CD1c-positive myeloid dendritic cell (primary cell): Measurements from ENCODE around the gene TACR2.

Experiments used
- DNase-seq: peaks from one replicate; pipeline ENCODE4 v3.0.0-alpha.2; 2016; ENCODE audit errors: extremely low spot score

The TACR2 gene

GRCh38 chr10:69419096-69419743, 2.5 kb upstream of the TACR2 start:
- no peak for DNase-seq

DNA sequence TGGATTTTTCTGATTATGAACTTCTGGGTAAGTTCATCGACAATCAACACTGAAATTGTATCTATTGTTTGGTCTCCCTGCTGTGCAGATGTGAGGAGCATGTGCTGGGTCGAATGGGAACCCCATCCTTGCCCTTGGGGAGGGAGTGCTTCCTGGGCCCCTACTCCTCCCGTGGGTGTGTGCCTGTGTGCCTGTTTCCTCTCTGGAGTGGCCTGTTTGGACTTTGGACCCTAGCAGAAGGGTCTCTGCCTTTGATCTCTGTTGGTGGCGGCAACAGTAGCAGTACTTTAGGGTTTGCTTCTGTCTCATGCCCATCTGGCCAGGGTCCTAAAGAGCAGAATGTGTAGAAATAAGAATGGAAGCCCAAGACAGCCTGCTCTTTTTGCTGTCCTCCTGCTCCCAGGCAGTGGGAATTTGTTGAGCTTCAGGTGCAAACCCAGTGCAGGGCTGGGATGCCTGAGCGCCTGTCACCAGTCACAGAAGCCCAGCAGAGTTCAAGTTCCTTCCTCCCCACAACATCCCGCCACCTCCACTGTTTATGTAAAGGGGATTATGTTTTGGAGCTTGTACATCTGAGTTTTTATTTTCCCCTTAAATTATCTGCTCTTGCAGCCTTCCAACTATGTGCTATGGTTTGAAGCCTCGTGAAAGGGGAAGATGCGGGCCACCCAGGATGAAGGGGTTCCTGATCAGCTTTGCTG, 1.5 kb upstream of the TACR2 start:
- DNase-seq = no peak

GRCh38 chr10:69417542-69417941, 824 bp upstream of the TACR2 start:
- DNase-seq = no peak

DNA sequence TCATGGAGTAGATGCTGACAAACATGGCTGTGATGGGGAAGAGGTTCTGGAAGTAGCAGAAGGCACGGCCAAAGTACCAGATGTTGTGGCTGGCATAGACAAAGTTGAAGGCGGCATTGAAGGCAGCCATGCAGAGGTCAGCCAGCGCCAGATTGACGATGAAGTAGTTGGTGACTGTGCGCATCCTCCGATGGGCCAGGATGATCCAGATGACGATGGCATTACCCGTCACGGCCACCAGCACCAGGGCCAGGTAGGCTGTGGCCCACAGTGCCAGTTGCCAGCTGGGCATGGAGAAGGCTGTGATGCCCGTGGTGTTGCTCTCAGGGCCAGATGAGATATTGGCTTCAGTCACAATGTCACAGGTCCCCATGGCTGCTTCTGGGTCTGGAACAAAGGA, 767 bp downstream of the TACR2 start:
- DNase-seq = no peak

- DNase-seq = no peak
These were observed 1.7 kb downstream of the TACR2 start for GRCh38 chr10:69415049-69415448.

- DNase-seq = no peak
These were observed 2.4 kb downstream of the TACR2 start for GRCh38 chr10:69414036-69415018.

DNA sequence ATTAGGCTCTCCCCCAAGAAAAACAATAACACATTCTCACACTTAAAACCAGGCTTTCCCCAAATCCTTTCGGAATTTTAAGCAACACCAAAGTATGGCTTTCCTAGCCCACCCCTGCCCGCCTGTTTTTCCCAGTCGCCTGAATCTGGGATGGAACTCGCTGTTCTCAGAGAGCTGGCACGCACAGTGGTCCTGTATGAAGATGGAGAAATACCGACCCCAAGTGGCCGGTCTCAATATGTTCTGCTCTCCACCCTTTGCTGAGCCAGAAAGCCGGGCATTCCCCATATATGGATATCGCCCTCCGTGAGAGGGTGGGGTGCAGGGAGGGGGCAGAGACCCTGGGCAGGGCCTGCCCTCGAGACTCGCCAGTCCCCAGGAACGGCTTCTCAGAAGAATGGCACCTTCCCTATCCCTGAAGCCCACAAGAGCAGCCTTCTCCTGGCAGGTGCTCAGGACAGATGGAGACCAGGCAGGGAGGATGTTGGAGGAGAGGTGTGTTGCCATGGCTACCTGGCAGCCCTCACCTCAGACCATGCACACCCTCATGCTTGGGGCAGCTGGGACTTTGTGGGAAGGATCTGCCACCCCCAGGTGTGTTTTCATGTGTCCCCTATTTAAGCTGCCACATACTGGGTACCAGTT, 3.4 kb downstream of the TACR2 start:
- peak; percentile 39 for DNase-seq

DNA sequence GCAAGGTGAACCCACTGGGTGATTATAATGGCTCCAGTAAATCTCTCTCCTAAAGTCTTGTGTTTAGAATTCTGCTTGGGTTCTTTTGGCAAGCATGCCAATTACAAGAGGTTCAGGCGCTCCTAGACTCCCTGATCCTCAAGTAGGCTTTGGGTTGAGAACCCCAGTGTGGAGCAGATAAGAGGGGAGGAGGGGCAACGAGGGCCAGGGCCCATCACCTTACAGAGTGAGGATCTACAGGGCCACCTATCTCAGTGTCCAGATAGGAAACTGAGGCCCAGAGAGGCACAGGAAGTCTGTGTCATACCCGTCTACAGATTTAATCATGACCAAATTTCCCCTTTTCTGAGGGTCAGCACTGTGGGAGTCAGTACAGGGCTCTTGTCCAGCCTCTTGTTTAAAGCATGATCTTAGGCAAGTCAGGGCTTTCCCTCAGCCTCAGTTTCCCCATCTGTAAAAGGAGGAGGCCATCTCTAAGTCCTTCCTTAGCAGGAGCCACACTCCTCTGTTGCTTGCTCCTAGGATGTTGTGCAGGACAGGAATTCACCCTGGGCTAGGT, 4.4 kb downstream of the TACR2 start:
- DNase-seq = no peak

DNA sequence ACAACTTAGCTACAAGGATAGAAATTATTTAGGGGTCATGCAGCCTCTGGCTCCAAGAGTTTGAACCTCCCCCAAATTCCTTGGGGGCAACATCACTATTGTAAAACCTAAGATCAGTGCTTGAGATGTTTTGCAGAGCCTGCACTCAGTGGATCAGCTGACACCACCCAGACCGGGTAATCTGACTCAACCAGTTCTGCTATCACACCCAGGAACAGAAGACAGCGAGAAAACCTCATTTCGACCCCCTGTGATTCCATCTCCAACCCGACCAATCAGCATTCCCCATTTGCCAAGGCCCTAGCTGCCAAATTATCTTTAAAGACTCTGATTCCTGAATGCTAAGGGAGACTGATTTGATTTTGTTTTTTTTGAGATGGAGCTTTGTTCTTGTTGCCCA, 5.2 kb downstream of the TACR2 start:
- no peak for DNase-seq

- no peak for DNase-seq
These were observed 6.2 kb downstream of the TACR2 start for GRCh38 chr10:69410487-69410886.

DNA sequence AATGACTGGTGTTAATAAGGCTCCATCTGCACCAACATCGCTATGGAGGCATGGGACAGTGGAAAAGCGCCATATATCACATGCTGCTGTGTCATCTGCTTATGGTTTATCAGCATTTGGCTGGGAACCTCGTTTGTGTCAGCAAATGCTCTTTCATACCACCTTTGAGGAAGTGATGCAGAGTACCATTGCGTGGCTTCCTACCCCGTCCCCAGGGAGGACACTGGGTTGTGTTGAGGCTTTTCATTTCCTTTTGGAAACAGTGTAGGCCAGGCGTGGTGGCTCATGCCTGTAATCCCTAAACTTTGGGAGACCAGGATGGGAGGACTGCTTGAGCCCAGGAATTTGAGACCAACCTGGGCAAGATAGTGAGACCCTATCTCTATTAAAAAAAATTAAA, 6.8 kb downstream of the TACR2 start:
- DNase-seq = peak; percentile 82

GRCh38 chr10:69409176-69409495, 7.6 kb downstream of the TACR2 start:
- no peak for DNase-seq

GRCh38 chr10:69408318-69409175, 8.2 kb downstream of the TACR2 start:
- peak; percentile 95 for DNase-seq

DNA sequence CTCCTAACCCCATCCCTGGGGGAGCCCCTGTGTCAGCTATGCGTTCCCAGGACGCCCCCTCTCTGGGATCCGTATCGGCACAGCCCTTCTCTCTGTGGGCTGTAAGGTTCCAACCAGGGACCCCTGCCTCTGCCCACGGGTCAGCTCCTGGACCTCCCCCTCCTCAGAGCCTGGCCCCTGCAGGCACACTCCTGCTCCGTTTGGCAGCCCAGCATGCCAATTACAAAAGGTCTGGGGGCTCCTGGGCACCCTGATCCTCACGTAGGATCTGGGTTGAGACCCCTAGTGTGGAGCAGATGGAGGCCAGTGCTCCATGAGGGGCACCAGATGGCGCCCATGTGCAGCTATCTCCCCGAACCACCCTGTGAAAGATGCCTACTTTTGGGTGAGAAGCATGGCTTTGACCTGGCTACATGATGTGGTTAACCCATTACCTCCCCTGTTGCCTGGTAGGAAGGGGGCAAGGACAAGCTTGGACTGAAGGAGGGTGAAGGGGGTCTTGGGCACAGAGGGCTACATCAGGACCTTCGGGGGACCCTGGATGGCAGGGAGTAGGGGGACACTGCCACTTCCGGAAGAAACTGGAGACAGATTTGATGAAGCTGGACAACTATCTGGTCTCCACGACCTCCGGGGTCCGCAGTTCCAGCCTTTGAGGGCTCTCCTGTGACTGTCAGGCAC, 9.0 kb downstream of the TACR2 start:
- no peak for DNase-seq

- no peak for DNase-seq
These were observed 9.7 kb downstream of the TACR2 start for GRCh38 chr10:69406816-69407580.

GRCh38 chr10:69406302-69406811, 10.4 kb downstream of the TACR2 start:
- no peak for DNase-seq

DNA sequence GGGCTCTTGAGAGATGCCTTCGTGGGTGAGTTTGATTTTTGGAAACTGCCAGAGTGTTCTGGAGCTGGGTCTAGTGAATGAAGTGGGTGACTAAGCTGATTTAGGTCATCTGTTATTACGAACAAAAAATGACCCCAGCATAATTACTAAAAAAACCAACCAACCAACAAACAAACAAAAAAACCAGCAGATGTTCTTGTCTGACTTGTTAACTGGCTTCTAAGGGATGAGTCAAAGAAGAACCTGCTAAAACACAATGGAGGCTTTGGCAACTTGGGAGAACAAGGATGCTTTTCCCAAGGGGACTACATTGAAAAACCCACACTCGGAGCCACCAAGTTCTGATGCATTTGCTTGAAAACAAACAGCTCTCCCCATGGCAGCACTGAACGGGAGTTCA, 11.5 kb downstream of the TACR2 start:
- DNase-seq = no peak

GRCh38 chr10:69404786-69405185, 11.9 kb downstream of the TACR2 start:
- no peak for DNase-seq

GRCh38 chr10:69403519-69403918, 13.2 kb downstream of the TACR2 start:
- peak; percentile 66 for DNase-seq
